NOMO-1 treated with DMSO at 0.1 percent for 48 hours (cell line): ENCODE data around the gene BTD.

ENCODE experiments used
- DNase-seq: peaks from one replicate; lab custom pipeline; 2025; ENCODE audit not compliant: unreplicated experiment; lab: John Stamatoyannopoulos, UW

The BTD gene

DNA sequence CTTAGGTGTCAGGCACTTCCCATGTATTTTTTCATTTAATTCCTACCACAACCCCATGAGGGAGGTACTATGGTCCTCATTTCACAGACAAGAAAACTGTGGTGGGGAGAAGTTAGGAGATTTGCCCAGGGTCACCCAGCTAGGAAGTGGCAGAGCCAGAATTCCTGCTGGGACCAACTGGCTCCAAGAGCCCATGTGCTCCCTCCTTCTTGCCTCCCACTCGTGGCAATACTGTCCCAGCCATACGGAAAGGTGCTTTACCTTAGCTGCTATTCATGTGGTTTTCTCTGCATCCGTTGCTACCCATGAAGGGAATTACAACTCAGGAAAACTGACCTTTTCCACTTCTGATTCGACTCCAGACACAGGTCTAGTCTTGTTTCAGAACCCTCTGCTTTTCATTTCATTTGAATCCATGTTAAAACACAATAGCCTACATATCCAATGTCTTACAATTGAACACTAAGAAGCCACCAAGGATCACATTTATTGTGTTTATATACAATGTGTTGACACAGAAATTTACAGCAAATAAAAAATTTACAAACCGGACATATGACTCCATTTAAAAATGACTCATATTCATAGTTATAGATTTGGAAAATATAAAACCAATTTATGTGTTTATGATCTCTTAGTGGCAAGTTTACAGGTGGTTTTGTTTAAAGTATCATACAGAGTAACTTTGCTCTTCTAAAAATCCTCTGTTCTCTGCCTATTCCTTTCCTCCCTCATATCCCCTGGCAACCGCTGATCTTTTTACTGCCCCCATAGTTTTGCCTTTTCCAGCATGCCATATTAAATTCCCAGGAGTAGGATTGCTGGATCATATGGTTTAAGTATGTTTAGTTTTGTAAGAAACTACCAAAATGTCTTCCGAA lies 58.8 kb downstream of the BTD start:
- no peak for DNase-seq

- no peak for DNase-seq
Observed at GRCh38 chr3:15664144-15664543, 62.6 kb downstream of the BTD start.

DNA sequence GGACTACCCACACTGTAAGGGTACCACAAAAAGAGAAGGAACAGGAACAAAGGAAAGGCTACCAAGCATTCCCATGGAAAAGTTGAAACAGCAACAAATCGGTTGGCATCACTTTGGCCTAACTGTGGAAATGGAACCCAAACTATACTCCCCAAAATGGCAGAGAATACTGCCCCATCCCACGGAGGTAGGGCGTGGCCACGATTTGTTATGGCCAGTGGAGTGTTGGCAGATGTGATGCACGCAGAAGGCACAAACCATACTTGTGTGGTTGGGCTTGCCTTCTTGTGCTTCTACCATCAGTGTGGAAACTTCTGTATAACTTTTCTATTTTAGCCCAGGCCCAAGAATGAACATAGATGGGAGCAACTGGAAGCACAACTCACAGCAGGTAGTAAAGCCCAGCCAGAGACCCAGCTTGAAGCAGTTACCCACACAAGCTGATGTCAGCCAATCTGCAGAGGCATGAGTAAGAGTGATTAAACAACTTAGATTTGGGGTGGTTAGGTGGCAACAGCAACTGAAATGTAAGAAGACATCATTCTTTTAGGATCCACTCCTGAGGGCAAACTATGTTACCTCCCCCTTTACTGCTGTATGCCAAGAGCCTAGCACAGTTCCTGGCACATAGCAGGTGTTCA lies 64.1 kb downstream of the BTD start:
- DNase-seq = no peak

- DNase-seq = no peak
Observed at GRCh38 chr3:15666277-15666676, 64.7 kb downstream of the BTD start.

DNA sequence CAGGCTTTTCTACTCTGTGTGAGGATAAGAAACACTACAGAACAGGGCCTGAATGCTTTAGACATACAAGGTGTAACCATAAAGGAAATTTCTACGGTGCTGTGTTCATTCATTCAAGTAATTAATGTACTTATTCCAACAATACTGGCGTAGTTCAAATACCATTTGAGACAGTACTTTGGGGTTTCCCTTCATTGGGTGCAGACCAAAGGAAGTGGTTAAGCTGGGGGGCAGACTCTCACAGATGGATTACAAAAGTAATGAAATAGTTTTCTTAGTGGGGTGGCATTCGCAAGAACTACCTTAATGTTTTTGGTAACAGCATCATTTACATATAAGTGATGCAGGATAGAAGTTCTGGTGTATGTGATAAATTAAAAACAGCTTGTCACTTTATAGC lies 65.9 kb downstream of the BTD start:
- no peak for DNase-seq

DNA sequence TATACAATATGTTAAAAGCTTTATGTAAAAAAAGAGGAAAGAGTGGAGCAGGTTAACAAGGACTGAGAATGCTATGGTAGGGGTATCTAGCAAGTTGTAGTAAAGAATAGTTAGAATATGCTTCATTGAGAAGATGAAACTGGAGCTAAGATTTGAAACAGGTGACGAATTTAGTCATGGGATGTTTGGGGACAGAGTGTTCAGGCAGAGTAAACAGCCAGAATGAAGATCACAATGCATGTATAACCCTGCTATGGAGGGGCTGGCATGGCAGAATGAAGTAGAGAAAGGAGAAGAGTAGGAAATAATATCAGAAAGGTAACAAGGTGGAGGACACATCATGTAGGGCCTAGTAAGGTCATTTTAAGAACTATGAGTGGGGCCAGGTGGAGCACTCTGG lies 72.0 kb downstream of the BTD start:
- no peak for DNase-seq

DNA sequence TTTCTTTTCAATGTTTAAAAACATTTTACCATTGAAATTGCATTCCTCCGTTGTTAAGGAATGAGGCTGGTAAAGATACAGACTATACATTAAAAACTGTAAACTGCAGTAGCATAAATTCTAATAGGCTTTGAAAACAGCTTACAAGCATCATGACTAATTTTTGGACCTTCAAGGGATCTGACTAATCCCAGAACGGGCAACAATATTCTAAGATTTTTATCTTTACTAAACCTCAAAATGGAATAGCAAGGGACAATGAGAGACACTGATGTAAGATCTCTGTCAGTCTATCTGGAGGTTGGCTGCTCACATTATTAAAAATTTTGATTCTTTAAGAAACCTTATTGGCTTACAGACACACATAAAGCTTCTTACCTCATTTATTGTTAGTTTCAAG lies 74.7 kb downstream of the BTD start:
- no peak for DNase-seq

- DNase-seq = no peak
Observed at GRCh38 chr3:15679306-15679705, 77.8 kb downstream of the BTD start.

GRCh38 chr3:15681668-15682067 lies 80.1 kb downstream of the BTD start:
- DNase-seq = no peak

GRCh38 chr3:15682561-15683185 lies 81.1 kb downstream of the BTD start:
- DNase-seq = peak; percentile 73

DNA sequence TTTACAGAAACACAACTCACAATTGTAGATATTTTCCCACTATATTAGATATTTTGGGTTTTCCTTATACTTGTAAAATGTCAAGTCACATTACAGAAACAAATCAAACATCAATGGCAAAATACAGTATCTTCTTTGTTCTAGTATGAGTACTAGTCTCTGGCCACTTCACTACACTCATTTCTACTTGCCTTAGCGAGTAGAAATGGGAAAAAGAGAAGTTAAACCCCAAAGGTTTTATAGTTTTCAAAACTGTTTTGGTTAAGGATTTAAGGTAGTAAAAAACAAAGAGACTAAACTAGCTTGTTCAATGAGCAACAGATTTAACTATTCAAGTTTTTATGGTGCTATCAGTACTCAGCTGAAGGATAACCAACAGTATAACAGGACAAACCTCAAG lies 81.7 kb downstream of the BTD start:
- peak; percentile 9 for DNase-seq

GRCh38 chr3:15685927-15686326 lies 84.4 kb downstream of the BTD start:
- no peak for DNase-seq

GRCh38 chr3:15690230-15690629 lies 88.7 kb downstream of the BTD start:
- DNase-seq = no peak

DNA sequence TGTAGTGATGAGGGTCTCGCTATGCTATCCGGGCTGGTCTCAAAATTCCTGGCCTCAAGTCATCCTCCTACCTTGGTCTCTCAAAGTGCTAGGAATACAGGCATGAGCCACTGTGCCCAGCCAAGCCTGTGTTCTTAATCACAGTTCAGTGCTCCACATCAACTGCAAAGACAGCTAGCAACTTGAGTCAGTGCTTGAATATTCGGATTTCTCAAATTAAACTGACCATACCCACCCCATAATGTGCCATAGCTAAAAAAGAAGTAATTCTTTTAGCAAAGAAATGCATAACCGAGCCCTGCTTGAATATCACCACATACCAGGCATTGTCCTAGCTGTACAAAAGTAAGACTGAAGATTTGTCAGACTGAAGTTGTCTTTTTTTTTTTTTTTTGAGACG lies 89.2 kb downstream of the BTD start:
- DNase-seq = no peak

GRCh38 chr3:15693355-15693754 lies 91.8 kb downstream of the BTD start:
- no peak for DNase-seq

DNA sequence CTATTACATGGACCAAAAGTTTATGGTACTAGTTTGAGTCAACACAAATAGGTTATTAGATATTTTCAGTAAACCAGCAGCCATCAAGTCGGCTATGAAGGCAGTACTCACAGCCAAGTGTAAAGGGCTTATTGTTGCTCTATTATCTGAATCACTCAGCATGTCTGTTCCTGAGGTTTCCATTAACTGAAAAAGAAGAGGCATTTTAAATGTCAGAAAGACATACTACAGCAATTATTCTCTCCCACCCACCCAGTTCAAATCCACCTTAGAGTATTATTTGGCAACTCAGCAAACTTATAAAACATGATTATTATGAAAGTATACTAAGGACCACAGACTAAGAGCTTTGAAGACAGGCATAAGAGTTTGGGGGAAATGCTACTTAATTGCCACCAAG lies 93.1 kb downstream of the BTD start:
- DNase-seq = no peak
